Sciatic nerve (tissue), 2 donors: ENCODE data around the gene PXK. TPM values are rescaled to one million over a fixed set of nuclear protein-coding genes. Genes with fewer than 3 reads are reported as not detected.
"Not testable (repeated sequence)": the region's sequence is repeated elsewhere in the genome, so short reads cannot be mapped to it uniquely, and the experiment has no call there.

Experiments
- ATAC-seq: fragments of 200-7000 bp; cut with Tn5 transposase; one replicate; pipeline ENCODE4 v1.9.1; 2020; ENCODE audit warnings: mild to moderate bottlenecking, moderate library complexity
- DNase-seq: peaks from one replicate; pipeline ENCODE4 v3.0.0-alpha.2; 2020; ENCODE audit warnings: low spot score
- intact Hi-C: fragments of 100-400 bp; cut with DNase I; formaldehyde crosslinking; loops from one replicate; pipeline ENCODE4 v1.14.2; 2022
- total RNA-seq: library from RNA; stranded (reverse); fragmentation: NEBNext Ultra II Directional; extraction: Animal tissue kit (Norgen Biotek cat#: 25700); gene quantifications from one replicate; pipeline ENCODE4 v1.2.1, GENCODE V29; 2021
- donor health status: DM: no; HTN: no; CAD: no.
- donor health status: DM: no; HTN: no; CAD: no.

The PXK gene
- total RNA-seq, 1 donor from 2014 or later: 34.1 TPM

DNA sequence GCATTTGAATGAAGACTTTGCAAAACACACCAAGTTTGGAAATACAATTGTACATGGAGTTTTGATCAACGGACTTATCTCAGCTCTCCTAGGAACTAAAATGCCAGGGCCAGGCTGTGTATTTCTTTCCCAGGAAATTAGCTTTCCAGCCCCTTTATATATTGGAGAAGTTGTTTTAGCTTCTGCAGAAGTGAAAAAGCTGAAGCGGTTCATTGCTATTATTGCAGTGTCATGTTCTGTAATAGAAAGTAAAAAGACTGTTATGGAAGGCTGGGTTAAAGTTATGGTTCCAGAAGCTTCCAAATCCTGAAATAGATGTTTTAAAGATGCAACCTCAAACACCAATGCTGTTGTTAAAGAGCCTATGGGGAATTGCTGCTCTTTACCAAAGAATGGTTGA lies 14.9 kb upstream of the PXK start:
- DNase-seq (no peak), ATAC-seq (no peak)
- intact Hi-C loops: no loop called here

DNA sequence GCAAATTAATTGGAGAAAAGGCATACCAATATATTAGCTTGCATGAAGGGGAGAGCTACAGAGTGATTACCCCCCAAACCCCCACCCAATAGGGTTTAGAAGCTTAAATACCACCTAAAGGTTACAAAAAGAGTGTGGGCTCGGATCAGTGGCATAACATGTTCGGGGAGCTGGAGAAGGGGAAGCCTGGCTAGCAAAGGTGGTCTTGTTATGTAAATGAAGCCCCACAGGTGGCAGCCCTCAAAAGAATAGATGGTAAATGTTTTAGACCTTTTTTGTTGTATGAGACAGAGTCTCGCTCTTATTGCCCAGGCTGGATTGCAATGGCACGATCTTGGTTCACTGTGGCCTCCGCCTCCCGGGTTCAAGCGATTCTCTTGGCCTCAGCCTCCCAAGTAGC lies 10.9 kb upstream of the PXK start:
- DNase-seq: no peak
- intact Hi-C loops: loop anchor here (10.0 kb wide), 1 partner anchor 93 kb away; no protein-coding TSS in a partner anchor

DNA sequence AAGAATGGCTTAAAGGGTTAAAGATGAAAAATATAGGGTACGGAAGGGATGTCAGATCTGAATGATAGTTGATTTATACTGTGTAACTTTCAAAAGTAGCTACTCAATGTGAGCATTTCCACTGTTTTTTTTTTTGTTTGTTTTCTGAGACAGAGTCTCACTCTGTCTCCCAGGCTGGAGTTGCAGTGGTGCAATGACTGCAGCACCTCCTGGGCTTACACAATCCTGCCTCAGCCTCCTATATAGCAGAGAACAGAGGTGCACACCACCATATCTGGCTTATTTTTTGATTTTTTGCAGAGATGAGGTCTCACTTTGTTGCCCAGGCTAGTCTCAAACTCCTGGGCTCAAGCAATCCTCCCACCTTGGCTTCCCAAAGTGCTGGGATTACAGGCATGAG lies 9.9 kb upstream of the PXK start:
- no peak for DNase-seq
- ATAC-seq: no peak
- intact Hi-C loops: loop anchor here (10.0 kb wide), 1 partner anchor 92 kb away; no protein-coding TSS in a partner anchor

More for the DNA sequence above, 10.9 kb upstream of the PXK start:
- no peak for ATAC-seq

DNA sequence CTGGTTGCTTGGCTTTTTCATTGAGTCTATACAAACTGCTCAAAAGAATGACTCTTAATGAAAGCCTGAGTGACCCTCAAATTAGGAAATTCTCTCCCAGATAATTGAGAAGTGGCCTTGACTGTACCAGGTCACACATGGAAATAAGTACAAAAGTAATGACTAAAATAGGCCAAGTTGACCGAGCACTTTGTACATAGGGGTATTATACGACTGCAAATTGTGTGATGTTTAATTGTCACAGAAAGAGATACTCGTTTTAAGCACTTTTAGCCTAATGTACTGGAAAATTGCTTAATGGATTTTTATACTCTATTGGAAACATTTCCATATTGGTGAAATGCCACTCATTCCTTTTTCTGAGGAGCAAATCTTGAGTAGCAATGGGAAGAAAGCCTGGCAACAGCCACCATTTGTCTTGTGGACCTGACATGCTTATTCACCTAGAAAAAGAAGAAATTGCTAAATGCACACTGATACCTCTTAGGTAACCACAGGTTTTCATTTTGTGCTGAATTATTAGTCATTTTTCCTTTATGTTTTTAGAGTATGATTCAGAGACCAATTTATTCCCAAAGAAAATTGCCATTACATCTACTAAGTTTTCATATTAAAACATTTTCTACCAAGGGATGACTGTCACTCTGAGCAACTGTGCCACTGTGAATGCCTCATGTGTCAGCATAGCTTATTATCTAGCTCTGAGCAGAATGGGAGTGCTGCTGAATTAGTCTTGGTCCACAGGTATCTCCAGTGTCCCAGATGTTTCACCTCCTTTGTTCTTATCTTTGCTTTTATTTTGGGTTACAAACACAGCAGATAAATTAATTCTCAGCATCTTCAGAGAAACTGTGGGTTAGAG lies 8.9 kb upstream of the PXK start:
- intact Hi-C loops: loop anchor here (10.0 kb wide), 1 partner anchor 91 kb away; no protein-coding TSS in a partner anchor
- ATAC-seq (no peak), DNase-seq (no peak)

DNA sequence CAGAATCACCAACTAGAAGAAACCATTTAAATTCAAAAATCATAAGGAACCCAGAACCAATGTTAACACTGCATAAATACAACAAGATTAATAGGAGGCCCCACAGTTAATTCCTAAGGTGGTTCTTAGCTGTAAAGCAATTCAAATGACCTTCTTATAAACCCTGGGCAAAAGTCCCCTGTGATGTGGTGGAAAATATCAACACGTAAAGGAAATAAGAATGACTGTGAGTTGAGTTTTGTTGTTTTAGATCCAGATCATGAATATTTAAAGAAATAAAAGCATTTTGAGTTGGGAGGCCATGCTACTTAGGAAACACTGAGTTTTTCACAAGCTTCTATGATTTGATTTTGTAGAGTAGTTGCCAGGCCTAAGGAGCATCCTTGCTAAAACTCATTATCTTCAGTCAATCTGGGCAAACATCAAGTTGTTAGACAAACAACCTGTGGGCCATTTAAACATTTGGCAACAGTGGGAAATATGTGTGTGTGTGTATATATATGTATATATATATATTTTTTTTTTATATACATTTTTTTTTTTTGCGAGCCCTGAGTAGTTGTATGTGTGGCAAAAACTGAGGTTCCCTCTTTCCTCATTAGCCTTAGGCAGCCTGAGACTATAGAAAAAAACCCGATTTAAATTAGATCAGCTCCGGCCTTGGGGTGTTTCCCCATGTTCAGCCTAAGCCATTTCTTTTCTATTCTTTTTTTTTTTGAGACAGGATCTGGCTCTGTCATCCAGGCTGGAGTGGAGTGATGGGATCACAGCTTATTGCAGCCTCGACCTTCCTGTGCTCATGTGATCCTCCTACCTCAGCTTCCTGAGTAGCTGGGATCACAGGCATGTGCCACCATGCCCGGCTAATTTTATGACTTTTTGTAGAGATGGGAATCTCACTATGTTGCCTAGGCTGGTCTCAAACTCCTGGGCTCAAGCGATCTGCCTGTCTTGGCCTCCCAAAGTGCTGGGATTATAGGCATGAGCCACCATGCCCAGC lies 8.0 kb upstream of the PXK start:
- ATAC-seq: no peak
- no peak for DNase-seq
- intact Hi-C loops: loop anchor here (10.0 kb wide), 1 partner anchor 90 kb away; no protein-coding TSS in a partner anchor

DNA sequence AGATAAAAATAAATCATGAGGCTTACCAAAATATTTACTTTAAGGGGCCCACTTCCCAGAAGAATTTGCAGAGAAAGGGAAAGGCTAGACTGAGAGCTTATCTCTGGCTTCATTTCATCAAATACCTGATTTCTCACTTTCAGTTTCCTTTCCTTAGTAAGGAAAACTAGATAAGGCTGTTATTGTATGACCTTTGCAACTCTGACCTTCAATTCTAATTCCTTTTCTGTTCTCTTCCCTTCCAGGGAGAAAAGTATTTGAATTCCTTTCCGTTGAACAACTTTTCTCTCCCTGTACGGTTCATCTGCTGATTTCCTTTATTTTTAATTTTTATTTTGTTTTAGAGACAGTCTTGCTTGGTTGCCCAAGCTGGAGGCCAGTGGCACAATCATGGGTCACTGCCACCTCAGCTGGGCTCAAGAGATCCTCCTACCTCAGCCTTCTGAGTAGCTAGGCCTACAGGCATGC lies 7.1 kb upstream of the PXK start:
- intact Hi-C loops: loop anchor here (10.0 kb wide), 1 partner anchor 89 kb away; no protein-coding TSS in a partner anchor
- ATAC-seq: no peak
- no peak for DNase-seq

DNA sequence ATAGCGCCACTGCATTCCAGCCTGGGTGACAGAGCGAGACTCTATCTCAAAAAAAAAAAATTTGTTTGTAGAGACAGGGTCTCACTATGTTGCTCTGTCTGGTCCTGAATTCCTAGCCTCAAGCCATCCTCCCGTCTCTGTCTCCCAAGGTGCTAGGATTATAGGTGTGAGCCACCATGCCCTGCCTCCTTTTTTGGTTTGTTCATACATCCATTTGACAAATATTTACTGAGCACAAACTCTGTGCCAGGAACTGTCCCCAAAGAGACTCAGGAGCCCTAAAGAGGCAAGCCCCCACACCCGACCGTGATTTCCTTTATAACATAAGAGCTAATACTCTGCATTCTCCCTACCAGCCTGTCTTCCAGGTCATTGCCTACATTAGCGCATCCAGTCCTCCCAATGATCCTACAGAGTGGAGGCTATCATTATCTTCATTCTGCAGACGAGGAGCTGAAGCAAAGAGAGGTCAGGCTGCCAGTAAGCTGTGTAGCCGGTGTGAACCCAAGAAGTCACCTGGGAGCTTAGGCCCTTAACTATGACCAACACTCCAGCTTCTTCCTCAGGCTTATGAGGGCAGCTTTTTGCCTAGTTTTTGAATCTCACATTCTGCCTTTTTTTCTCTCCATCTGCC lies 6.3 kb upstream of the PXK start:
- DNase-seq: no peak
- no peak for ATAC-seq
- intact Hi-C loops: loop anchor here (10.0 kb wide), 1 partner anchor 88 kb away; no protein-coding TSS in a partner anchor

DNA sequence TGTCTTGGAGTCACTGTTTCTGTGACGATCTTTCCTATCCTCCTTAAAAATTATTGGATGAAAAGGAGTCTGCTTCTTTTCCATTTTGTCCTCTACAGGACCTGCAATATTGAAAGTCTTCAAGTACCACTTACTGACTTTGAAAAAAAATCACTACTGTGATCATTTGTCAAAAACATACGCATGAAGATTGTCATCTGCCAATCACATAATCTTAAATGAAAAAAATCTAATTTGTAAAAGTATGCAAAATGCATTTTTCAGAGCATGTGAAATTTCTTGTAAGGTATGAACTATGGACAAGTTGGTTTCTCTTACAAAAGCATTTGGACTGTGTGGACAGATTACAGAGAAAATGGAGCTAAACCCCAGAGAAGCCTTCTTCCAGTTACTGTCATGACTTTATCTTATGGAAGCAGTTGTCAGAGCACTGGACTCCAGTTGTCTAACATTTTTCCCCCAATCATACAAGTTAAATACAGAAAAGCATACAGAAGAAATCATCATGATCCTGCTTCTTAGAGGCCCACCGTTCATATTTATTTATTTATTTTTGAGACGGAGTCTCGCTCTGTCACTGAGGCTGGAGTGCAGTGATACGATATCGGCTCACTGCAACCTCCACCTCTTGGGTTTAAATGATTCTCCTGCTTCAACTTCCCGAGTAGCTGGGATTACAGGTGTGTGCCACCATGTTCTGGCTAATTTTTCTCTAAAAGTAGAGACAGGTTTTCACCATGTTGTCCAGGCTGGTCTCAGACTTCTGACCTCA lies 3.4 kb upstream of the PXK start:
- ATAC-seq (no peak), DNase-seq (no peak)
- intact Hi-C loops: loop anchor here (10.0 kb wide), 1 partner anchor 85 kb away; no protein-coding TSS in a partner anchor

DNA sequence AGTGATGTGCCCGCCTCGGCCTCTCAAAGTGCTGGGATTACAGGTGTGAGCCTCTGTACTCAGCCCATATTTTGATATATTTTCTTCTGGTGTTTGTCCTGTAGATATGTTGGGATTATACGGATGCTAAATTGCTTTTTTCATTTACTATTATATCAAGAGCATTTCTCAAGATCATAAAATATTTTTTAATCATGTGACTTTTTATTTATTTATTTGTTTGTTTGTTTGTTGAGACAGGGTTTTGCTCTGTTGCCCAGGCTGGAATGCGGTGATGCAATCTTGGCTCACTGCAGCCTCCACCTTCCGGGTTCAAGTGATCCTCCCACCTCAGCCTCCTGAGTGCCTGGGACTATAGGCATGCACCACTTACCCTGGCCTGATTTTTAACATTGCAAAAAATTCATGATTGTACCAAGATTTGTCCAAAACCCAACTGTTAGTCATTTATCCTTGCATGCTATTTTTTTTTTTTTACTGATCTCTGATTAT lies 2.7 kb upstream of the PXK start:
- ATAC-seq (no peak), DNase-seq (no peak)
- intact Hi-C loops: loop anchor here (10.0 kb wide), 1 partner anchor 85 kb away; no protein-coding TSS in a partner anchor

DNA sequence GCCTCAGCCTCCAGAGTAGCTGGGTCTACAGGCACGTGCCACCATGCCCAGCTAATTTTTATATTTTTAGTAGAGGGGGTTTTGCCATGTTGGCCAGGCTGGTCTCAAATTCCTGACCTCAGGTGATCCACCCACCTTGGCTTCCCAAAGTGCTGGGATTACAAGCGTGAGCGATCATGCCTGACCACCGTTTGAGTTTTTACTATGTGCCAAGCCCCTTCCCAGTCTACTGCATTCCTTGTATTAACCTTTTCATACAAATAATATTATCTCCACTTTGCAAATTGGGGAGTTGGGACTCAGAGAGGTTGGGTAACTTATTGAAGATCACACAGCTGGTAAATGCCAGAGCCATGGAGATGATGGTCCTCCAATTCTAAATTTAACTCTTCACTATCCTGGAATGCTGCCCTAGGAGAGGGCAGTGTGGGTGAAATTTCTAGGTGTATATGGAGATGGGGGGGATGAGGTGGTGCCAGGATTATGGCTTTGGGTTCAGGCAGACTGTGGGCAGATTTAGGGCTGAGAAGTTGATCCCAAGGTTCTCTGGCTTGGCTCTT lies 1.0 kb upstream of the PXK start:
- DNase-seq (no peak), ATAC-seq (no peak)
- intact Hi-C loops: no loop called here

DNA sequence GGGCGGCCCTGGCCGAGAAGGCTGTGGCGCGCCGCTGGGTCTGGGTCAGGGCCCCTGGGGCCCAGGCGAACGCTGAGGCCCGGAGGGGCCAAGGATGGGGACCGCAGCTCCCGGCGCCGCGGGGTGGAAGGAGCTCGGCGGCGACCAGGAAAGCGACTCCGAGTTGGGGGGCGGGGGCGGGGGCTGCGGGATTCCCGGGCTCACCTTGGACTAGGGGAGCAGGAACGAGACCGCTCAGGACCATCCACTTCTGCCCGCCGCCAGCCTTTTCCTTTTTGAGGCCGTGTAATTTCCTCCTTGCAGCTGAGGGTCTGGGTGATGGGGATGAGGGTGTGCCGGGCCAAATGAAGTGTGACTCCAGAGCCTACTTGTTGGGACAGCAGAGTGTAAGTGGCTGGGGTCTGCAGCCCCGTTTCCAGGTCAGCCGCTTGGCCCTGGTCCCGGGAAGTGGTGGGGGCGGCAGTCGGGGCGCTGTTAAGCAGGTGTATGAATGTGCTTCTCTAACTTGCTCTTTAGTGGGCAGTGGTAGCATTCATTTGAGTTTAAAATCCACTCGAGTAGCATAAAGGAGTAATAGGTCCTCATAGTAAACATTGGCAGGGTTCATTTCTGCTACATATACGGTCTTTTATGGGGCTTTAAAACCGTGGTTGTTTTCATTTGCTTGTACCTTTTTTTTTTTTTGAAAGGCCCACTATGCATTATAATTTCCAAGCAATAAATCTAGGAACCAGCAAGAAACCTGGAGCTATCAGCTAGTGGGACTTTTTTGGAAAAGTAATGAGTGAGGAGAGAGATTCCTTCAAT lies 717 bp downstream of the PXK start:
- intact Hi-C loops: no loop called here
- DNase-seq (no peak), ATAC-seq (peak; percentile 11)

DNA sequence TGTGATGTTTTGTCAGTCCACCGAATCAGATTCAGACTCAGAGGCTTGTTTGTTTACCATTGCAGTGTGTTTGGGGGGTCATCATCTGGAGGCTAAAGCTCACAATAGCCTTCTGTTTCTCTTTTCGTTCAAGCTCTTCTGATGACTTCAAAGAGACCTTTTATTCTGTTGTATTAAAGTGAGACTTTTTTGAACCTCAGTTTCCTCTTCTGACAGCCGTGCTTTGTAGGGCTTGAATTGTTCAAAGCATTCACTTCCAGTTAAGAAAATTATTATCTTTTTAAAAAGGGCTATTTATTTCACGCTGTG lies 1.3 kb downstream of the PXK start:
- intact Hi-C loops: no loop called here
- ATAC-seq (no peak), DNase-seq (no peak)

DNA sequence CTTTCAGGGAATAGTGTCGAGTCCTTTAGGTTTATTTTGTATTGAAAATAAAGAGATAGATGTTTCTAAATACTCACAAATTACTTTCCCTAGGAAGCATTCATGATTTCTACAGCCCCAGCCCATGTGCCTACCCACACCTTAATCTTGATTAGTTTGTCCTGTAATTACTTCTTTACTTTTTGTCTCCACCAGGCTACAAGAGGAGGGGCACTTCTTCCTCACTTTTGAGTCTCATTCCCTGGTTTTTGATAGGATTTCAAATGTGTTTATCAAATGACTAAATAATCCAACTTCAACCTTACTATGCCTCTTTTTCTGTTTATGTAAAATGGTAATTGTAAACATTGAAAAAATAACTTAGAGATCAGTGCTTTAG lies 1.8 kb downstream of the PXK start:
- DNase-seq (no peak), ATAC-seq (no peak)
- intact Hi-C loops: no loop called here

DNA sequence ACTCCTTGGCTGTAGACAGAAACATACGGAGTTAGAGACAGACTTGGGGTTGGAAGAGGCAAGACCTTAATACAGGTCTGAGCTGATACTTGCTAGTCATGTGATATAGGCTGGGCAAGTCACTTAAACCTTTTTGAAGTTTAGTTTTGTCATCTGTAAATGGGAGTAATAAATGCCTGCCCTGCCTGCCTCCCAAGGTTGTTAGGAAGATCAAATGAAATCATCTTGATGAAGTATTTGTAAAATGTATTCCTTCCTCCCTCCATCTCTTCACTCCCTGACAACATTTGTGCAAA lies 2.9 kb downstream of the PXK start:
- ATAC-seq (no peak), DNase-seq (no peak)
- intact Hi-C loops: no loop called here

DNA sequence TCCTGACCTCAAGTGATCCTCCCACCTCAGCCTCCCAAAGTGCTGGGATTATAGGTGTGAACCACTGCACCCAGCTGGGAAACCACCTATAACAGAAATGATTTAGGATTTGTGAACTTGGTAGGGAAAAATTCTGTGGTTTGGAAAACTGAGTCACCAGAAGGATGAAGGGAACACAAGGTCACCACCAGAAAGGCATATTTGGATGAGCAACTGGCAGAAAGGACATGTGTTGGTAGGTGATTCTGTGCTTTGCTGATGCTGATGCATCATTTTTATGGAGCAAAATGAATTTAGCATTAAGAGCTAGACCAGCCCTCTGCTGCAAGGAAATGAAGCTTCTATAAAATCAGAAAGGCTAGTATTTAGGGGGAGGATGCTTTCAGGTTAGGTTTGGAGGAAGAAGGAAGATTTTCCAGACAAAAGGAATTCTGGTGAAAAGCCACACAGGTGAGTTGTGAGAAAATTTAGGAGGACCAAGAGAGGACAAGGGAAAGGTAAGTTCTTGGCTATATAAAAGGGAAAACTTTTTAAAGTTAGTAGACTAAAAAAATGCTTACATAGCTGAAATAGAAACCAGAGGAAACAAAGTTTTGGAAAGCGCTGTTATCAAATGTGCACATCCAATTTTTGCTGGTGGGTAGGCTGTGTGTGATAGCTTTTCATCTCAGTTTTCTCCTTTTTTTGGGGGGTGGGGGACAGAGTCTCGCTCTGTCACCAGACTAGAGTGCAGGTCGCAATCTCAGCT lies 3.6 kb downstream of the PXK start:
- no peak for ATAC-seq
- intact Hi-C loops: no loop called here
- DNase-seq: no peak

DNA sequence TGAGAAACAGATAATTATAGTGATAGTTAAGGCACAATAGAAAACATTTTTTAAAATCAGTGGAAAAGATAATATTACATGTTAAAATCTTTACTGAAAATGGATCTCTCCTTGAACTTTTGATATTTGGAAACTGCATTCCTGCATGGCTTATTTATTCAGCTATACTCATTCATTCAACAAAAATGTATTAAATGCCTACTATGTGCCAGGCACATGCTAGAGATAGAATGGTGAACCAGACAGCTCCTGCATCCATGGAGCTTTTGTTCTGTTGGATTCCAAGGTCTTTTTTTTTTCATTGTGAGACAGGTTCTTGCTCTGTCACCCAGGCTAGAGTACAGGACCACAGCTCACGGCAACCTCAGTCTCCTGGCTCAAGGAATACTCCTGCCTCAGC lies 4.5 kb downstream of the PXK start:
- intact Hi-C loops: no loop called here
- ATAC-seq (no peak), DNase-seq (no peak)

DNA sequence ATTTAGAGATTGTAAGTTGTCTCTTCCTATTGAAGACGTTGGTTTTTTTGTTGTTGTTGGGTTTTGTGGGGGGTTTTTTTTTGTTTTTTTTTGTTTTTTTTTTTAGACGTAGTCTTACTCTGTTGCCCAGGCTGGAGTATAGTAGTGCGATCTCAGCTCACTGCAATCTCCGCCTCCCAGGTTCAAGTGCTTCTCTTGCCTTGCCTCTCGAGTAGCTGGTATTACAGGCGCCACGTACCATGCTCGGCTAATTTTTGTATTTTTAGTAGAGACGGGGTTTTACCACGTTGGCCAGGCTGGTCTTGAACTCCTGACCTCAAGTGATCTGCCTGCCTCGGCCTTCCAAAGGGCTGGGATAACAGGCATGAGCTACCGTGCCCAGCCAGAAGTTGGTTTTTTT lies 6.5 kb downstream of the PXK start:
- ATAC-seq, DNase-seq, intact Hi-C loops: not testable (repeated sequence)
